Measurements from ENCODE around the gene CACNB4. TPM values are rescaled to one million over a fixed set of nuclear protein-coding genes. Genes with fewer than 3 reads are reported as not detected.

Gene CACNB4
- total and polyA plus RNA-seq, 10 of the 15 experiments (the other 5 are each of a cell fraction or from before 2014, with no cell fraction given) = 2.0 to 21.6 (median 9.3) TPM

- Histone ChIP-seq H2AFZ (ENCODE audit: control insufficient read depth, low read depth, low read length) (no peak overlapping the region), H3K9ac (ENCODE audit: control insufficient read depth, insufficient read depth, low read length) (no peak overlapping the region), H3K4me1 (ENCODE audit: control insufficient read depth, insufficient read depth, low read length) (peaks cover 29% of the 10 kb centered on the region), H3K9me3 (replicated peaks; ENCODE audit: control insufficient read depth, insufficient read depth, low read length) (no peaks in the 10 kb centered on the region), H4K20me1 (ENCODE audit: control insufficient read depth, insufficient read depth) (no peaks in the 10 kb centered on the region), H3K4me2 (ENCODE audit: control insufficient read depth, insufficient read depth) (no peak overlapping the region), H3K27ac (ENCODE audit: control insufficient read depth, insufficient read depth) (no peak overlapping the region; the same call in 1 of the 2 replicates), H3K36me3 (ENCODE audit: control insufficient read depth in 2 of 2, insufficient read depth in 2 of 2, low read length in 1 of 2) (no peaks in the 10 kb centered on the region), H3K79me2 (ENCODE audit: control insufficient read depth, insufficient read depth, low read length) (no peaks in the 10 kb centered on the region), H3K27me3 (replicated peaks in 1 of 2; ENCODE audit: control insufficient read depth in 2 of 2, insufficient read depth in 2 of 2, low read length in 1 of 2) (no peaks in the 10 kb centered on the region), H3K4me3 (no peak overlapping the region)
- ChIA-PET POLR2A (interaction anchor here (0.6 kb wide), 1 partner anchor 228 kb away, joined by 3 read pairs; no protein-coding TSS in a partner anchor), RAD21 (ENCODE audit: unreplicated experiment) (interaction anchor here (0.7 to 1.4 kb wide), 2 partner anchors 17 to 18 kb away, joined by 3 read pairs; partner anchors contain the start of gene ARL5A), SMC1A (ENCODE audit: uncharacterized antibody, unreplicated experiment) (interaction anchor here (0.6 to 3.0 kb wide), 5 partner anchors 9 to 731 kb away, joined by 3 to 11 read pairs (median 3); no protein-coding TSS in a partner anchor), CTCF (interaction anchor here (1.0 to 1.1 kb wide), 2 partner anchors 10 to 16 kb away, joined by 3 to 6 read pairs; no protein-coding TSS in a partner anchor)
- FAIRE-seq (no peak), DNase-seq (ENCODE audit: low read depth, low spot score) (no peak), ATAC-seq (no peak)
- WGBS (ENCODE audit: insufficient coverage, insufficient replicate concordance, low lambda C conversion rate, missing lambda C conversion rate) = 83% methylated on average over 4 of the region's 4 CpGs
- BruUV-seq (replicated peaks) = no TSS peak
- intact Hi-C loops (cut with micrococcal nuclease; ENCODE audit: unreplicated experiment) = no loop called here
- TF ChIP-seq MEF2B (IDR thresholded peaks at IDR 0.05; ENCODE audit: partially characterized antibody, poor library complexity, severe bottlenecking) (no peak), STAT1 (conservative IDR thresholded peaks at IDR 0.05) (no peak), ZSCAN29 (IDR thresholded peaks at IDR 0.05) (no peak), CBFB (IDR thresholded peaks at IDR 0.05; ENCODE audit: low read depth) (no peak)
- TF ChIP-seq, protein P1, sequence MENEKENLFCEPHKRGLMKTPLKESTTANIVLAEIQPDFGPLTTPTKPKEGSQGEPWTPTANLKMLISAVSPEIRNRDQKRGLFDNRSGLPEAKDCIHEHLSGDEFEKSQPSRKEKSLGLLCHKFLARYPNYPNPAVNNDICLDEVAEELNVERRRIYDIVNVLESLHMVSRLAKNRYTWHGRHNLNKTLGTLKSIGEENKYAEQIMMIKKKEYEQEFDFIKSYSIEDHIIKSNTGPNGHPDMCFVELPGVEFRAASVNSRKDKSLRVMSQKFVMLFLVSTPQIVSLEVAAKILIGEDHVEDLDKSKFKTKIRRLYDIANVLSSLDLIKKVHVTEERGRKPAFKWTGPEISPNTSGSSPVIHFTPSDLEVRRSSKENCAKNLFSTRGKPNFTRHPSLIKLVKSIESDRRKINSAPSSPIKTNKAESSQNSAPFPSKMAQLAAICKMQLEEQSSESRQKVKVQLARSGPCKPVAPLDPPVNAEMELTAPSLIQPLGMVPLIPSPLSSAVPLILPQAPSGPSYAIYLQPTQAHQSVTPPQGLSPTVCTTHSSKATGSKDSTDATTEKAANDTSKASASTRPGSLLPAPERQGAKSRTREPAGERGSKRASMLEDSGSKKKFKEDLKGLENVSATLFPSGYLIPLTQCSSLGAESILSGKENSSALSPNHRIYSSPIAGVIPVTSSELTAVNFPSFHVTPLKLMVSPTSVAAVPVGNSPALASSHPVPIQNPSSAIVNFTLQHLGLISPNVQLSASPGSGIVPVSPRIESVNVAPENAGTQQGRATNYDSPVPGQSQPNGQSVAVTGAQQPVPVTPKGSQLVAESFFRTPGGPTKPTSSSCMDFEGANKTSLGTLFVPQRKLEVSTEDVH (IDR thresholded peaks at IDR 0.05; ENCODE audit: low read depth, partially characterized antibody) = no peak
- TF ChIP-seq, protein P2, sequence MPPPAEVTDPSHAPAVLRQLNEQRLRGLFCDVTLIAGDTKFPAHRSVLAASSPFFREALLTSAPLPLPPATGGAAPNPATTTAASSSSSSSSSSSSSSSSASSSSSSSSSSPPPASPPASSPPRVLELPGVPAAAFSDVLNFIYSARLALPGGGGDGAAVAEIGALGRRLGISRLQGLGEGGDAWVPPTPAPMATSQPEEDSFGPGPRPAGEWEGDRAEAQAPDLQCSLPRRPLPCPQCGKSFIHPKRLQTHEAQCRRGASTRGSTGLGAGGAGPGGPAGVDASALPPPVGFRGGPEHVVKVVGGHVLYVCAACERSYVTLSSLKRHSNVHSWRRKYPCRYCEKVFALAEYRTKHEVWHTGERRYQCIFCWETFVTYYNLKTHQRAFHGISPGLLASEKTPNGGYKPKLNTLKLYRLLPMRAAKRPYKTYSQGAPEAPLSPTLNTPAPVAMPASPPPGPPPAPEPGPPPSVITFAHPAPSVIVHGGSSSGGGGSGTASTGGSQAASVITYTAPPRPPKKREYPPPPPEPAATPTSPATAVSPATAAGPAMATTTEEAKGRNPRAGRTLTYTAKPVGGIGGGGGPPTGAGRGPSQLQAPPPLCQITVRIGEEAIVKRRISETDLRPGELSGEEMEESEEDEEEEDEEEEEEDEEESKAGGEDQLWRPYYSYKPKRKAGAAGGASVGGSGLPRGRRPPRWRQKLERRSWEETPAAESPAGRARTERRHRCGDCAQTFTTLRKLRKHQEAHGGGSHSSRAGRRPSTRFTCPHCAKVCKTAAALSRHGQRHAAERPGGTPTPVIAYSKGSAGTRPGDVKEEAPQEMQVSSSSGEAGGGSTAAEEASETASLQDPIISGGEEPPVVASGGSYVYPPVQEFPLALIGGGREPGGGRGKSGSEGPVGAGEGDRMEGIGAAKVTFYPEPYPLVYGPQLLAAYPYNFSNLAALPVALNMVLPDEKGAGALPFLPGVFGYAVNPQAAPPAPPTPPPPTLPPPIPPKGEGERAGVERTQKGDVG (CRISPR knock-in tag; IDR thresholded peaks at IDR 0.05) = no peak
- in situ Hi-C loops (cut with MboI) = loop anchor here (10.0 kb wide), 1 partner anchor 319 kb away; no protein-coding TSS in a partner anchor
These were observed 253.4 kb downstream of the CACNB4 start for GRCh38 chr2:151845481-151845880.
